Liver (tissue), 9 donors: ENCODE measurements around the gene MANBA. TPM values are rescaled to one million over a fixed set of nuclear protein-coding genes. Genes with fewer than 3 reads are reported as not detected.

Experiments used
- DNase-seq: peaks from one replicate; pipeline ENCODE4 v3.0.0-alpha.2; 2017; ENCODE audit warnings: low spot score
- H3K27ac ChIP-seq, 2 donors: one replicate each; pipeline ENCODE4 v1.7.0; 2013; ENCODE audit warnings: inconsistent platforms in 2 of 2, low read length in 2 of 2, control low read depth in 1 of 2, low read depth in 1 of 2, mild to moderate bottlenecking in 1 of 2
- H3K27me3 ChIP-seq, 4 donors: one replicate each; pipeline versions ENCODE4 v1.6.1 to v1.7.0; 2013; ENCODE audit warnings: low read length in 3 of 4, inconsistent platforms in 1 of 4, mild to moderate bottlenecking in 1 of 4, moderate library complexity in 1 of 4; ENCODE audit not compliant: control insufficient read depth in 4 of 4, insufficient read depth in 4 of 4
- H3K36me3 ChIP-seq, 4 donors: one replicate each; pipeline versions ENCODE4 v1.6.1 to v1.7.0; 2013; ENCODE audit warnings: low read length in 3 of 4, mild to moderate bottlenecking in 3 of 4, low read depth in 1 of 4, moderate library complexity in 1 of 4; ENCODE audit not compliant: control insufficient read depth in 4 of 4, insufficient read depth in 3 of 4
- H3K4me1 ChIP-seq, 4 donors: one replicate each; pipeline versions ENCODE4 v1.6.1 to v1.7.0; 2013; ENCODE audit warnings: low read length in 3 of 4, mild to moderate bottlenecking in 3 of 4, moderate library complexity in 1 of 4; ENCODE audit not compliant: control insufficient read depth in 4 of 4, insufficient read depth in 4 of 4
- H3K4me3 ChIP-seq, 3 donors: one replicate each; pipeline versions ENCODE4 v1.6.1 to v1.7.0; 2013; ENCODE audit warnings: low read length in 3 of 3, control low read depth in 1 of 3, low read depth in 1 of 3, mild to moderate bottlenecking in 1 of 3
- H3K9ac ChIP-seq, 2 donors: one replicate each; pipeline ENCODE4 v1.7.0; 2013; ENCODE audit warnings: low read length in 2 of 2, mild to moderate bottlenecking in 2 of 2, moderate library complexity in 2 of 2, control low read depth in 1 of 2, low read depth in 1 of 2
- H3K9me3 ChIP-seq, 4 donors: one replicate each; pipeline versions ENCODE4 v1.6.1 to v1.7.0; 2013; ENCODE audit warnings: low read length in 3 of 4; ENCODE audit not compliant: control insufficient read depth in 4 of 4
- EGR1 ChIP-seq, 2 donors: IDR thresholded peaks; 2 replicates each; pipeline ENCODE4 v1.6.1; 2016 to 2018; ENCODE audit warnings: antibody characterized with exemption in 2 of 2, low read depth in 2 of 2
- FOXA1 ChIP-seq: IDR thresholded peaks from 2 replicates; pipeline ENCODE4 v1.6.1; 2016; ENCODE audit warnings: antibody characterized with exemption
- FOXA2 ChIP-seq: IDR thresholded peaks from 2 replicates; pipeline ENCODE4 v1.6.1; 2016; ENCODE audit warnings: antibody characterized with exemption
- GABPA ChIP-seq, 2 donors: IDR thresholded peaks in 1 of 2; conservative IDR thresholded peaks in 1 of 2; 2 replicates each; pipeline ENCODE4 v1.6.1; 2016; ENCODE audit warnings: antibody characterized with exemption in 2 of 2, mild to moderate bottlenecking in 1 of 2, moderate library complexity in 1 of 2
- HNF4A ChIP-seq, 2 donors: conservative IDR thresholded peaks; 2 replicates each; pipeline ENCODE4 v1.6.1; 2016; ENCODE audit warnings: antibody characterized with exemption in 2 of 2, mild to moderate bottlenecking in 2 of 2
- HNF4G ChIP-seq: IDR thresholded peaks from 2 replicates; pipeline ENCODE4 v1.6.1; 2016; ENCODE audit warnings: antibody characterized with exemption
- JUND ChIP-seq, 2 donors: IDR thresholded peaks; 2 replicates each; pipeline ENCODE4 v1.6.1; 2016; ENCODE audit warnings: antibody characterized with exemption in 2 of 2
- NR2F2 ChIP-seq: IDR thresholded peaks from 2 replicates; pipeline ENCODE4 v1.6.1; 2016; ENCODE audit warnings: antibody characterized with exemption
- RAD21 ChIP-seq, 2 donors: IDR thresholded peaks; 2 replicates each; pipeline ENCODE4 v1.6.1; 2016; ENCODE audit warnings: antibody characterized with exemption in 2 of 2, mild to moderate bottlenecking in 2 of 2
- RXRA ChIP-seq, 2 donors: IDR thresholded peaks; 2 replicates each; pipeline ENCODE4 v1.6.1; 2017 to 2018; ENCODE audit warnings: antibody characterized with exemption in 2 of 2, mild to moderate bottlenecking in 1 of 2
- SP1 ChIP-seq: IDR thresholded peaks from 2 replicates; pipeline ENCODE4 v1.6.1; 2018; ENCODE audit warnings: antibody characterized with exemption, mild to moderate bottlenecking
- TAF1 ChIP-seq: conservative IDR thresholded peaks from 2 replicates; pipeline ENCODE4 v1.6.1; 2016; ENCODE audit warnings: antibody characterized with exemption, mild to moderate bottlenecking
- YY1 ChIP-seq: IDR thresholded peaks from 2 replicates; pipeline ENCODE4 v1.6.1; 2016; ENCODE audit warnings: antibody characterized with exemption, mild to moderate bottlenecking
- WGBS: extraction: QIAGEN DNeasy Blood & Tissue Kit; methylation state at CpG from one replicate; pipeline ENCODE4 v1.1.7; 2013; 5-methylcytosine and 5-hydroxymethylcytosine counted together
- polyA plus RNA-seq, 2 donors: library from polyadenylated mRNA; stranded (reverse) in 1 of 2; unstranded in 1 of 2; fragments of 200-250 nt in 1 of 2; fragments of >200 nt in 1 of 2; fragmentation: Nextera tagmentation in 1 of 2; extraction: Ambion mirVana in 1 of 2; gene quantifications; one replicate each; pipeline versions ENCODE4 v1.2.1 to v1.2.3, GENCODE V29; 2013 to 2015
- total RNA-seq, 2 donors: library from RNA; depleted of rRNA; stranded (reverse); fragments of >200 nt; gene quantifications; one replicate each; pipeline ENCODE4 v1.2.3, GENCODE V29; 2014
- TF ChIP-seq, protein P1 (sequence below): fragments of 150-350 bp; IDR thresholded peaks from 2 replicates; pipeline ENCODE4 v1.5.1; 2017; ENCODE audit warnings: improper control_type of control experiment, low read depth, low read length; ENCODE audit not compliant: missing input control
- TF ChIP-seq, protein P2 (sequence below): IDR thresholded peaks from 2 replicates; pipeline ENCODE4 v1.6.1; 2016; ENCODE audit warnings: antibody characterized with exemption, mild to moderate bottlenecking
- TF ChIP-seq, protein P3 (sequence below): IDR thresholded peaks from 2 replicates; pipeline ENCODE4 v1.6.1; 2016; ENCODE audit warnings: antibody characterized with exemption
- TF ChIP-seq, protein P4 (sequence below): IDR thresholded peaks from 2 replicates; pipeline ENCODE4 v1.6.1; 2016; ENCODE audit warnings: antibody characterized with exemption
- TF ChIP-seq, protein P5 (sequence below): IDR thresholded peaks from 2 replicates; pipeline ENCODE4 v1.6.1; 2016; ENCODE audit warnings: antibody characterized with exemption
- donor health status: healthy.
- donor health status: healthy.
- donor health status: healthy.
- donor health status: healthy.
- donor health status: healthy.

Gene MANBA
- total and polyA plus RNA-seq, 4 donors: 7.1 to 24.2 (median 15.5) TPM

DNA sequence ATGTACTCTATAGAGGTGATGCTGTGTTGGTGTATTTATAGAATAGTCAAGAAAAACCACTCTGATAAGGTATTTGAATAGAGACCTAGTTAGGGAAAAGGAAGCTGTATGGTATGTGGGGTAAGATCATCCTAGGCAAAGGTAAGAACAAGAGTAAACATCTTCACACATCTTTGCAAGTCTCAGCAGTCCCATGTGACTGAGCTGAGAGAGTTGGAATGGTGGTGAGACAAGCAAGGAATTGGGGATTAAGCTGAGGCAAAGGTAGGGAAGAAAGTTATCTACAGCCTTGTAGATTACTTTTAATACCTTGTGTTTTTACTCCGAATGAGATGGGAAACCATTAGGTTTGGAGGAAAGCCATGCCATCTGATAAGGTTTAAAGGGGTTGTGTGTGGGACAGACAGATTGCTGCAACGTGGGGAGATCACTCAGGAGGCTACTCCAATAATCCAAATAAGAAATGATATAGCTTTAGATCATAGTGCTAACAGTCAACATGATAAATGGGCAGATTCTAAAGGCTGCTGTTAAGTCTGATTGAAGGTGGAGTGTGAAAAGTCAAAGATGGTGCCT, 31.7 kb upstream of the MANBA start:
- H3K4me1 ChIP-seq: peaks cover 0 to 3% (median 0%) of the 10 kb centered on the region in 4 donors
- TF ChIP-seq NR2F2 (no peak), HNF4A (conservative IDR thresholded peaks at IDR 0.05) (no peak), SP1 (no peak), YY1 (no peak), FOXA2 (no peak), RAD21 (IDR thresholded peaks at IDR 0.05) (no peak), RXRA (IDR thresholded peaks at IDR 0.05) (no peak), TAF1 (no peak), JUND (IDR thresholded peaks at IDR 0.05) (no peak), HNF4G (no peak), FOXA1 (no peak), EGR1 (IDR thresholded peaks at IDR 0.05; ENCODE audit: low read depth in 2 of 2) (no peak), GABPA (IDR thresholded peaks at IDR 0.05 in 1 of 2, conservative IDR thresholded peaks at IDR 0.05 in 1 of 2) (no peak)
- TF ChIP-seq, protein P1, sequence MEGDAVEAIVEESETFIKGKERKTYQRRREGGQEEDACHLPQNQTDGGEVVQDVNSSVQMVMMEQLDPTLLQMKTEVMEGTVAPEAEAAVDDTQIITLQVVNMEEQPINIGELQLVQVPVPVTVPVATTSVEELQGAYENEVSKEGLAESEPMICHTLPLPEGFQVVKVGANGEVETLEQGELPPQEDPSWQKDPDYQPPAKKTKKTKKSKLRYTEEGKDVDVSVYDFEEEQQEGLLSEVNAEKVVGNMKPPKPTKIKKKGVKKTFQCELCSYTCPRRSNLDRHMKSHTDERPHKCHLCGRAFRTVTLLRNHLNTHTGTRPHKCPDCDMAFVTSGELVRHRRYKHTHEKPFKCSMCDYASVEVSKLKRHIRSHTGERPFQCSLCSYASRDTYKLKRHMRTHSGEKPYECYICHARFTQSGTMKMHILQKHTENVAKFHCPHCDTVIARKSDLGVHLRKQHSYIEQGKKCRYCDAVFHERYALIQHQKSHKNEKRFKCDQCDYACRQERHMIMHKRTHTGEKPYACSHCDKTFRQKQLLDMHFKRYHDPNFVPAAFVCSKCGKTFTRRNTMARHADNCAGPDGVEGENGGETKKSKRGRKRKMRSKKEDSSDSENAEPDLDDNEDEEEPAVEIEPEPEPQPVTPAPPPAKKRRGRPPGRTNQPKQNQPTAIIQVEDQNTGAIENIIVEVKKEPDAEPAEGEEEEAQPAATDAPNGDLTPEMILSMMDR: no peak
- TF ChIP-seq, protein P2, sequence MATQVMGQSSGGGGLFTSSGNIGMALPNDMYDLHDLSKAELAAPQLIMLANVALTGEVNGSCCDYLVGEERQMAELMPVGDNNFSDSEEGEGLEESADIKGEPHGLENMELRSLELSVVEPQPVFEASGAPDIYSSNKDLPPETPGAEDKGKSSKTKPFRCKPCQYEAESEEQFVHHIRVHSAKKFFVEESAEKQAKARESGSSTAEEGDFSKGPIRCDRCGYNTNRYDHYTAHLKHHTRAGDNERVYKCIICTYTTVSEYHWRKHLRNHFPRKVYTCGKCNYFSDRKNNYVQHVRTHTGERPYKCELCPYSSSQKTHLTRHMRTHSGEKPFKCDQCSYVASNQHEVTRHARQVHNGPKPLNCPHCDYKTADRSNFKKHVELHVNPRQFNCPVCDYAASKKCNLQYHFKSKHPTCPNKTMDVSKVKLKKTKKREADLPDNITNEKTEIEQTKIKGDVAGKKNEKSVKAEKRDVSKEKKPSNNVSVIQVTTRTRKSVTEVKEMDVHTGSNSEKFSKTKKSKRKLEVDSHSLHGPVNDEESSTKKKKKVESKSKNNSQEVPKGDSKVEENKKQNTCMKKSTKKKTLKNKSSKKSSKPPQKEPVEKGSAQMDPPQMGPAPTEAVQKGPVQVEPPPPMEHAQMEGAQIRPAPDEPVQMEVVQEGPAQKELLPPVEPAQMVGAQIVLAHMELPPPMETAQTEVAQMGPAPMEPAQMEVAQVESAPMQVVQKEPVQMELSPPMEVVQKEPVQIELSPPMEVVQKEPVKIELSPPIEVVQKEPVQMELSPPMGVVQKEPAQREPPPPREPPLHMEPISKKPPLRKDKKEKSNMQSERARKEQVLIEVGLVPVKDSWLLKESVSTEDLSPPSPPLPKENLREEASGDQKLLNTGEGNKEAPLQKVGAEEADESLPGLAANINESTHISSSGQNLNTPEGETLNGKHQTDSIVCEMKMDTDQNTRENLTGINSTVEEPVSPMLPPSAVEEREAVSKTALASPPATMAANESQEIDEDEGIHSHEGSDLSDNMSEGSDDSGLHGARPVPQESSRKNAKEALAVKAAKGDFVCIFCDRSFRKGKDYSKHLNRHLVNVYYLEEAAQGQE: no peak
- TF ChIP-seq, protein P3, sequence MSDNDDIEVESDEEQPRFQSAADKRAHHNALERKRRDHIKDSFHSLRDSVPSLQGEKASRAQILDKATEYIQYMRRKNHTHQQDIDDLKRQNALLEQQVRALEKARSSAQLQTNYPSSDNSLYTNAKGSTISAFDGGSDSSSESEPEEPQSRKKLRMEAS: no peak
- TF ChIP-seq, protein P4, sequence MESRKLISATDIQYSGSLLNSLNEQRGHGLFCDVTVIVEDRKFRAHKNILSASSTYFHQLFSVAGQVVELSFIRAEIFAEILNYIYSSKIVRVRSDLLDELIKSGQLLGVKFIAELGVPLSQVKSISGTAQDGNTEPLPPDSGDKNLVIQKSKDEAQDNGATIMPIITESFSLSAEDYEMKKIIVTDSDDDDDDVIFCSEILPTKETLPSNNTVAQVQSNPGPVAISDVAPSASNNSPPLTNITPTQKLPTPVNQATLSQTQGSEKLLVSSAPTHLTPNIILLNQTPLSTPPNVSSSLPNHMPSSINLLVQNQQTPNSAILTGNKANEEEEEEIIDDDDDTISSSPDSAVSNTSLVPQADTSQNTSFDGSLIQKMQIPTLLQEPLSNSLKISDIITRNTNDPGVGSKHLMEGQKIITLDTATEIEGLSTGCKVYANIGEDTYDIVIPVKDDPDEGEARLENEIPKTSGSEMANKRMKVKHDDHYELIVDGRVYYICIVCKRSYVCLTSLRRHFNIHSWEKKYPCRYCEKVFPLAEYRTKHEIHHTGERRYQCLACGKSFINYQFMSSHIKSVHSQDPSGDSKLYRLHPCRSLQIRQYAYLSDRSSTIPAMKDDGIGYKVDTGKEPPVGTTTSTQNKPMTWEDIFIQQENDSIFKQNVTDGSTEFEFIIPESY: no peak
- TF ChIP-seq, protein P5, sequence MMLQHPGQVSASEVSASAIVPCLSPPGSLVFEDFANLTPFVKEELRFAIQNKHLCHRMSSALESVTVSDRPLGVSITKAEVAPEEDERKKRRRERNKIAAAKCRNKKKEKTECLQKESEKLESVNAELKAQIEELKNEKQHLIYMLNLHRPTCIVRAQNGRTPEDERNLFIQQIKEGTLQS: no peak
- no peak for DNase-seq
- H3K4me3 ChIP-seq: no peak overlapping the region
- peaks cover 0 to 24% (median 21%) of the 10 kb centered on the region in 4 donors for H3K36me3 ChIP-seq
- H3K9ac ChIP-seq: no peak overlapping the region
- H3K9me3 ChIP-seq: peaks cover 0 to 3% (median 0%) of the 10 kb centered on the region in 4 donors
- H3K27ac ChIP-seq: no peak overlapping the region
- 63% methylated on average over 2 of the region's 2 CpGs for WGBS
- H3K27me3 ChIP-seq: no peaks in the 10 kb centered on the region
